Measurements from ENCODE around the gene MAN2B1.
"Not testable (repeated sequence)": the region's sequence is repeated elsewhere in the genome, so short reads cannot be mapped to it uniquely, and the experiment has no call there.

MAN2B1 gene

GRCh38 chr19:12687496-12688196 lies 21.1 kb upstream of the MAN2B1 start, which contains the start of gene GNG14:
Gene GNG14, plus strand, starts transcription at chr19:12687998. Its CDS starts 51 bp downstream, at chr19:12688049.
- DNase-seq, result no peak

- DNase-seq, result no peak
These were observed 19.3 kb upstream of the MAN2B1 start for GRCh38 chr19:12685831-12686230.

GRCh38 chr19:12681074-12681987 lies 14.8 kb upstream of the MAN2B1 start, which contains the start of gene DHPS:
Gene DHPS, minus strand, starts transcription at chr19:12681880. Its CDS starts 114 bp downstream, at chr19:12681766.
- DNase-seq, result peak; percentile 47

GRCh38 chr19:12680034-12680433 lies 13.5 kb upstream of the MAN2B1 start:
- no peak for DNase-seq

GRCh38 chr19:12678039-12678438 lies 11.5 kb upstream of the MAN2B1 start:
- not testable (repeated sequence) for DNase-seq

GRCh38 chr19:12676928-12677327 lies 10.4 kb upstream of the MAN2B1 start:
- DNase-seq, result no peak

GRCh38 chr19:12676384-12676792 lies 9.8 kb upstream of the MAN2B1 start:
- no peak for DNase-seq

GRCh38 chr19:12675940-12676339 lies 9.4 kb upstream of the MAN2B1 start:
- DNase-seq, result no peak

GRCh38 chr19:12675399-12675798 lies 8.9 kb upstream of the MAN2B1 start:
- DNase-seq, result no peak

GRCh38 chr19:12672744-12673143 lies 6.2 kb upstream of the MAN2B1 start:
- no peak for DNase-seq

GRCh38 chr19:12670159-12670928 lies 3.8 kb upstream of the MAN2B1 start:
- no peak for DNase-seq

GRCh38 chr19:12669270-12670158 lies 3.0 kb upstream of the MAN2B1 start:
- no peak for DNase-seq

GRCh38 chr19:12668932-12669269 lies 2.4 kb upstream of the MAN2B1 start:
- DNase-seq, result peak; percentile 33

- no peak for DNase-seq
These were observed 1.8 kb upstream of the MAN2B1 start for GRCh38 chr19:12668346-12668745.

GRCh38 chr19:12667731-12668302 lies 1.3 kb upstream of the MAN2B1 start:
- DNase-seq, result no peak

GRCh38 chr19:12665671-12666264 lies 774 bp downstream of the MAN2B1 start:
- no peak for DNase-seq

GRCh38 chr19:12665281-12665573 lies 1.3 kb downstream of the MAN2B1 start:
- DNase-seq, result no peak

GRCh38 chr19:12664406-12665280 lies 1.9 kb downstream of the MAN2B1 start:
- no peak for DNase-seq

- no peak for DNase-seq
These were observed 5.6 kb downstream of the MAN2B1 start for GRCh38 chr19:12660980-12661379.

GRCh38 chr19:12657966-12658365 lies 8.6 kb downstream of the MAN2B1 start:
- DNase-seq, result no peak
